Measurements from ENCODE around the gene HOXA13. TPM values are rescaled to one million over a fixed set of nuclear protein-coding genes. Genes with fewer than 3 reads are reported as not detected.

Gene HOXA13
- total RNA-seq, 5 donors from 2014 or later (not counting 1 experiment from before 2014, with no cell fraction given) = not detected

DNA sequence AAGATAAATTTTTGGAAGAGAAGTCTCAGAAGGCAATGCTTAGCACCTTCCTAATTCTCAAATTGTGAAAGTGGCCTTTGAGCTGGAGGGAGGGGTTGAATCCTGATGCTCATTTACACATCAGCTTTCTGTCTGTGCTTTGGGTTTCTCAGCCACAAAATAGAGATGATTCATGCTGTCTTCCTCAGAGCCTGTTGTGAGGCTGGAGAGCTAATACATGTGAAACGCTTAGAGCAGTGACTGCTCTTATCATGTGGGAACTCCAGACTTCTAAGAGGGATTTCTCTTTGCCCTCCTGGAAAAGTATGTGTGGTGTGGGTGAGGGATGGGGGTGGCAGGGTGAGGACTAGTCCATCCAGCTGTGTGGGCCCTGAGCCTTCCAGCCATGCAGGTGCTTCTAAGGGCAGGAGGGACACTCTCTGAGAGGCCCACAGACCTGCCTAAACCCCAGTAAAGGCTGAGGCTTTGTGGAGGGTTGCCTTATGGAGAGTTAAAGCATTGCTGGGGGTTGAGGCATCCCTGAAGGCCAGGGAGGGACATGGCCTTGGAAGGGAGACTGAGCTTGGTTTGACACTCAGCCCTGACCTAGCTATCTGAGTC lies 37.9 kb upstream of the HOXA13 start:
- H3K9me3 ChIP-seq = no peaks in the 10 kb centered on the region
- H3K4me1 Mint-ChIP-seq = peaks cover 6 to 33% (median 27%) of the 10 kb centered on the region in 3 donors
- ChIA-PET POLR2A (no interaction called here), CTCF (interaction anchor here in 1 of 2 donors (1.2 kb wide), 1 partner anchor 1389 kb away, joined by 3 read pairs; no protein-coding TSS in a partner anchor)
- peaks cover 0 to 31% of the 10 kb centered on the region in 2 experiments for H3K4me1 ChIP-seq (ENCODE audit: control insufficient read depth in 1 of 2, extremely low read depth in 1 of 2, insufficient read depth in 2 of 2, low read length in 2 of 2)
- H3K36me3 ChIP-seq (ENCODE audit: control insufficient read depth in 2 of 2, extremely low read depth in 1 of 2, insufficient read depth in 1 of 2, low read length in 1 of 2) = no peaks in the 10 kb centered on the region
- H3K27ac Mint-ChIP-seq = no peak overlapping the region
- H3K4me3 ChIP-seq (ENCODE audit: control insufficient read depth in 1 of 2, extremely low read depth in 1 of 2, low read length in 1 of 2) = no peak overlapping the region
- H3K27me3 Mint-ChIP-seq = peaks cover 64 to 85% of the 10 kb centered on the region in 2 donors
- peak overlapping the region in 1 of 3 donors; percentile 43 for H3K4me3 Mint-ChIP-seq
- H3K36me3 Mint-ChIP-seq = no peaks in the 10 kb centered on the region
- 29% methylated on average over 1 of the region's 1 CpG for WGBS (ENCODE audit: insufficient coverage)
- no peaks in the 10 kb centered on the region for H3K9me3 Mint-ChIP-seq
- H3K27ac ChIP-seq (ENCODE audit: low read length) = no peak overlapping the region
- ATAC-seq (replicated peaks in 1 of 4) (no peak), DNase-seq (no peak)
- peaks cover 15 to 87% of the 10 kb centered on the region in 2 experiments for H3K27me3 ChIP-seq (replicated peaks in 1 of 2; ENCODE audit: control insufficient read depth in 2 of 2, extremely low read depth in 1 of 2, insufficient read depth in 2 of 2, low read length in 1 of 2)

DNA sequence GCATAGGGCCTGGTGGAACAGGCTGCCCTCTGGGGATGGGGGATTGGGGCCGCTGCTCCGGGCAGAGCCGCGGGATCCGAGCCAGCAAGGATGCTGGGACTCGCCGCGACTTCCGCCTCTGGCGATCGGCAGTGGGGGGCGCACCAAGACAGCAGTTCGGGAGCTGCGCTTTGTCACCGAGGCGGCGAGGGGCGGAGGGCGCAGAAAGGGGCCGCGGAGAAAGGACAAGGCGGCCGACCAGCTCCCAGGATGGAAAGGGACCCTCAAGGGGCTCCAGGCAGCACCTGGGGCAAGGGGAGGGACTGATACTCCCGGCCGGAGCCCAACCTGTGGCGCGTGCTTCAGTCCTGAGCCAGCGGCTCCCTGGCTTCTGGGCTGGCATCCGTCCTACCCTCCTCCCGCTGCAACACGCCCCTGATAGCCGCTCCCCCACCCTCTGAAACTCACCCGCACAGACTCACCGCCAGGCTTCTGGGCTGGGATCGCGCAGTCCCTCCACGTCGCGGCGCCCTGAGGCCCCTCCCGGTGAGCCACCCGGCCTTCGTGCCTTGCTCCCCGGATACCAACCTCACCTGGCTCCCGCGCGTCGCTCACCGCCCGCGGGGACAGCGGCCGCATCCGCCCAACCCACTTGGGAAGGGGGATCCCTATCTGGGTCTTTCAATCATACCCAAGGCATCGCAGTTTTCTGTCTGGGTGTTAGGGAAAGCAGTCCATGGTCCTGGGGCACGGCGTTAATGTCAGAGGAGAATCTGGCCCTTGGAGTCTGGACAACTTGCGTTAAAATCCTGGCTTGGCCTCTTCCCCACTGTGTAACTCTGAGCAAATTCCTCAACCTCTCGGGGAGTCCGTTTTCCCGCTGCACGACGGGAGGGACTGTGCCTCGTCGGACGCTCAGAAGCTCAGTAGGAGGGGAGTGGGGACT lies 35.8 kb upstream of the HOXA13 start:
- POLR2A ChIA-PET = interaction anchor here in 1 of 2 donors (0.6 kb wide), 1 partner anchor 13 kb away, joined by 4 read pairs; no protein-coding TSS in a partner anchor
- Mint-ChIP-seq H3K36me3 (no peaks in the 10 kb centered on the region), H3K27me3 (peaks cover 54 to 72% of the 10 kb centered on the region in 2 donors), H3K27ac (no peak overlapping the region), H3K4me1 (peaks cover 0 to 20% (median 14%) of the 10 kb centered on the region in 3 donors), H3K4me3 (peak overlapping the region in 1 of 3 donors; percentile 50), H3K9me3 (no peaks in the 10 kb centered on the region)
- peaks cover 0 to 22% of the 10 kb centered on the region in 2 experiments for H3K4me1 ChIP-seq (ENCODE audit: control insufficient read depth in 1 of 2, extremely low read depth in 1 of 2, insufficient read depth in 2 of 2, low read length in 2 of 2)
- DNase-seq = no peak
- ATAC-seq (replicated peaks in 1 of 4) = peak in 2 of 4 experiments; percentile 12 to 22
- H3K4me3 ChIP-seq (ENCODE audit: control insufficient read depth in 1 of 2, extremely low read depth in 1 of 2, low read length in 1 of 2) = peak overlapping the region in 1 of 2 donors; percentile 26
- peaks cover 16 to 68% of the 10 kb centered on the region in 2 experiments for H3K27me3 ChIP-seq (replicated peaks in 1 of 2; ENCODE audit: control insufficient read depth in 2 of 2, extremely low read depth in 1 of 2, insufficient read depth in 2 of 2, low read length in 1 of 2)
- 5% methylated on average over 47 of the region's 66 CpGs for WGBS (ENCODE audit: insufficient coverage)
- no peak overlapping the region for H3K27ac ChIP-seq (ENCODE audit: low read length)
- CTCF ChIA-PET = no interaction called here
- no peaks in the 10 kb centered on the region for H3K9me3 ChIP-seq
- H3K36me3 ChIP-seq (ENCODE audit: control insufficient read depth in 2 of 2, extremely low read depth in 1 of 2, insufficient read depth in 1 of 2, low read length in 1 of 2) = no peaks in the 10 kb centered on the region

DNA sequence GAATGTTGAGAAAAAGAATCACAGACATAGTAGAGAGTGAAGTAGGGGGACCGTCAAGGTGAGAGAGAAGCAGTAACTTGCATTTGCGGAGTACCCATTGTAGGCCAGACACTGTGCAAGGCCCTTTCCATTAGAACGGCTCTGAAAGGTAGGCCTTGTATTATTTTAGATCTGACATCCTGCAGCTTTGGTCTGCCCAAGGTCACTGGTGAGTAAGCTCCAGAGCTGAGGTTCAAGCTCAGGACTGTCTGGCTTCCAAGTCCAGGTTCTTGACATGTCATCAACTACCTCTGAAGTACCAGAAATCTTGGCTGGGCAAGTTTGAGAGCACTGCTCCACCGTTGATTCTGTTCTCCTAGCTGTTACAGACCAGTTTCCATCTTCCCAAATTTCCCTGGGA lies 29.6 kb upstream of the HOXA13 start:
- Histone ChIP-seq H3K4me1 (ENCODE audit: control insufficient read depth in 1 of 2, extremely low read depth in 1 of 2, insufficient read depth in 2 of 2, low read length in 2 of 2) (no peaks in the 10 kb centered on the region), H3K9me3 (no peaks in the 10 kb centered on the region), H3K27me3 (replicated peaks in 1 of 2; ENCODE audit: control insufficient read depth in 2 of 2, extremely low read depth in 1 of 2, insufficient read depth in 2 of 2, low read length in 1 of 2) (peaks cover 13 to 23% of the 10 kb centered on the region in 2 experiments), H3K36me3 (ENCODE audit: control insufficient read depth in 2 of 2, extremely low read depth in 1 of 2, insufficient read depth in 1 of 2, low read length in 1 of 2) (no peaks in the 10 kb centered on the region), H3K27ac (ENCODE audit: low read length) (no peak overlapping the region), H3K4me3 (ENCODE audit: control insufficient read depth in 1 of 2, extremely low read depth in 1 of 2, low read length in 1 of 2) (no peak overlapping the region)
- Mint-ChIP-seq H3K27ac (no peak overlapping the region), H3K4me1 (peaks cover 0 to 2% (median 2%) of the 10 kb centered on the region in 3 donors), H3K4me3 (no peak overlapping the region), H3K27me3 (peaks cover 59 to 66% of the 10 kb centered on the region in 2 donors), H3K36me3 (no peaks in the 10 kb centered on the region), H3K9me3 (no peaks in the 10 kb centered on the region)
- CTCF ChIA-PET = no interaction called here
- ATAC-seq (replicated peaks in 1 of 4) (no peak), DNase-seq (no peak)
- POLR2A ChIA-PET = no interaction called here
- WGBS (ENCODE audit: insufficient coverage) = 60% methylated on average over 3 of the region's 4 CpGs

DNA sequence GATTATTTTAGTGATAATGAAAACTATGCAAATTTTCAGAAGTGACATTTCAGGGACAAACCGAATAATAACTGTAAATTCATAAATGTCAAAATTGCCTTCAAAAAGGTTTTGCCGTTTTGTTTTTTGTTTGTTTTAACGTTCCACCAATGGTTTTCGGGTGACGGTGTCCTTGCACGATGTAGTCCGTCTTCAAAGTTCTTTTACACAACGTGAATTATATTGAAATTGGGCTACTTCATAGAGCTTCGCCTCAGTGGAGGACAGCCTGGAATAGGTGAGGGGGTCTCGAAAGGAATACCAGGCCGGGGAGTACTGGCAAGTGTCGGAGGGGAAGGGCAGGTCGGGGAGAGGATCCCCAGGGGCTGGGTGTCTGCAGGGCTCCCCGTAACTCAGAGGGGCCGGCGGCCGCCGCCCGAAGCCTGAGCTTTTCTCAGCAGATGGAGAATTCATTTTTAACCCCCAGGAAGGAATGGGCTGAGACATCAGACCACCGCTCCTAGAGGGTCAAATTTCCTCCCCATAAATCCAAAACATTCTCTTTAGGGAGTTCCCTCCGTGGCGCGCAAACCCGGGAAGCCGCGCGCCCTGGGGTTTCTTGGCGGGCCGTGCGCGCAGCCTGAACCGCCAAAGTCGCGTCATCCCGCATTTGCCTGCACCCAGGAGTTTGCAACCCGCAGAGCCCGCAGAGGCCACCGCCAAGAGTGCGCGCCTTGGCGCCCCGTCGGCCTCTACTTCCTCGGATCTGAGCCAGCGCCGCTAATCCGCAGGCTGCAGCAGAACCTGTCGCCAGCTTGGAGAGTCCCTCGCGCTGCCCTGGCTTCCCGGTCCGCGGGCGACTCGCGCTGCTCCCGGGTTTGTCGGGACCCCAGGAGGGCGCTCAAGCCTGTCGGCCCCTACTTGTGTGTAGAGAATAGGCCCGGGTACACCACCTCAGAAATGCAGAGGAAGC lies 25.4 kb upstream of the HOXA13 start:
- Histone ChIP-seq H3K27ac (ENCODE audit: low read length) (no peak overlapping the region), H3K4me1 (ENCODE audit: control insufficient read depth in 1 of 2, extremely low read depth in 1 of 2, insufficient read depth in 2 of 2, low read length in 2 of 2) (peaks cover 0 to 1% of the 10 kb centered on the region in 2 experiments), H3K27me3 (replicated peaks in 1 of 2; ENCODE audit: control insufficient read depth in 2 of 2, extremely low read depth in 1 of 2, insufficient read depth in 2 of 2, low read length in 1 of 2) (peaks cover 18 to 36% of the 10 kb centered on the region in 2 experiments), H3K36me3 (ENCODE audit: control insufficient read depth in 2 of 2, extremely low read depth in 1 of 2, insufficient read depth in 1 of 2, low read length in 1 of 2) (no peaks in the 10 kb centered on the region), H3K4me3 (ENCODE audit: control insufficient read depth in 1 of 2, extremely low read depth in 1 of 2, low read length in 1 of 2) (no peak overlapping the region), H3K9me3 (no peaks in the 10 kb centered on the region)
- H3K27me3 Mint-ChIP-seq = peaks cover 71 to 75% of the 10 kb centered on the region in 2 donors
- ChIA-PET CTCF (no interaction called here), POLR2A (interaction anchor here in 1 of 2 donors (0.7 kb wide), 1 partner anchor 350 kb away, joined by 4 read pairs; no protein-coding TSS in a partner anchor)
- no peak for DNase-seq
- ATAC-seq (replicated peaks in 1 of 4) = no peak
- WGBS (ENCODE audit: insufficient coverage) = 10% methylated on average over 51 of the region's 61 CpGs
- no peaks in the 10 kb centered on the region for H3K36me3 Mint-ChIP-seq
- H3K4me3 Mint-ChIP-seq = no peak overlapping the region
- peaks cover 0 to 4% (median 2%) of the 10 kb centered on the region in 3 donors for H3K4me1 Mint-ChIP-seq
- peak overlapping the region in 1 of 2 donors; percentile 50 for H3K27ac Mint-ChIP-seq
- H3K9me3 Mint-ChIP-seq = no peaks in the 10 kb centered on the region

DNA sequence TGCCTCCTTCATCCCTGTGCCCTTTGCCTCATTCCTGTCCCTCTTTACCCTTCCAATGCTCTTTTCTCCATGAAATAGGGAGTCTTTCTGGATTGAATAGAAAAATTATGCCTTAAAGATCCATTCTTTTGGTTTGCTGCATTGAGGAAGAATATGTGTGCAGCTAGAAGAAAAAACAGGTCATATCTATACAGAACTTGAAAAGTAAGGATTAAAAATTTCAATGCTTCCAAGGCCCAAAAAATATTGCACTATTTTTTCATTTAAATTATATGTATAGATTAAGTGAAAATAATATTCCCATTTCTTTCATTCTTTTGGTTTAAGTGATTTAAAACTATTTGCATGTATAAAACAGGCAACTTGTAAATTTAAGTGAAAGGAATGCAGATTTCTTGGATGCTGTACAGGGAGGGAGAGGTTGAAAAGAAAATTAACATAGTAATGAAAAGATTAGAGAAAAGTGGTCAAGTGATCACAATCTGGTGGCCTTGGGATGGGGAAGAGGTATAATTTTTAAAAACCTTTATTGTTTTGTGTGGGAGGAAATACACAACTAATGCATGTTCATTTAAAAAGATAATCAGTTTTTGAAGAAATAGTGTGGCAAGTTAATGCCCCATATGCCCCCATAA lies 24.2 kb upstream of the HOXA13 start:
- ATAC-seq (replicated peaks in 1 of 4) = no peak
- no peaks in the 10 kb centered on the region for H3K9me3 Mint-ChIP-seq
- H3K36me3 Mint-ChIP-seq = no peaks in the 10 kb centered on the region
- Histone ChIP-seq H3K9me3 (no peaks in the 10 kb centered on the region), H3K27me3 (replicated peaks in 1 of 2; ENCODE audit: control insufficient read depth in 2 of 2, extremely low read depth in 1 of 2, insufficient read depth in 2 of 2, low read length in 1 of 2) (peaks cover 30 to 43% of the 10 kb centered on the region in 2 experiments), H3K36me3 (ENCODE audit: control insufficient read depth in 2 of 2, extremely low read depth in 1 of 2, insufficient read depth in 1 of 2, low read length in 1 of 2) (no peaks in the 10 kb centered on the region), H3K4me1 (ENCODE audit: control insufficient read depth in 1 of 2, extremely low read depth in 1 of 2, insufficient read depth in 2 of 2, low read length in 2 of 2) (peaks cover 0 to 3% of the 10 kb centered on the region in 2 experiments), H3K4me3 (ENCODE audit: control insufficient read depth in 1 of 2, extremely low read depth in 1 of 2, low read length in 1 of 2) (no peak overlapping the region), H3K27ac (ENCODE audit: low read length) (no peak overlapping the region)
- peaks cover 5 to 10% (median 8%) of the 10 kb centered on the region in 3 donors for H3K4me1 Mint-ChIP-seq
- peaks cover 73 to 78% of the 10 kb centered on the region in 2 donors for H3K27me3 Mint-ChIP-seq
- no peak overlapping the region for H3K4me3 Mint-ChIP-seq
- ChIA-PET CTCF (no interaction called here), POLR2A (no interaction called here)
- no peak for DNase-seq
- H3K27ac Mint-ChIP-seq = no peak overlapping the region
